ENCODE results near the gene CXCR2. TPM values are rescaled to one million over a fixed set of nuclear protein-coding genes. Genes with fewer than 3 reads are reported as not detected.

Gene CXCR2
- total RNA-seq: under 0.01 and 0.28 TPM in 2 replicates

GRCh38 chr2:218125626-218126080, at the start of gene CXCR2:
Gene CXCR2 (plus strand): TSS chr2:218126028. CDS start chr2:218134802, 8,774 bp downstream.

GRCh38 chr2:218166791-218167190, 41.0 kb downstream of the CXCR2 start, which contains the start of gene CXCR1:
Gene CXCR1 (minus strand): TSS chr2:218166962. CDS start chr2:218165211, 1,751 bp downstream.

Other genes with a start within 250 kb of the CXCR2 start
- gene TNS1, start 123.0 kb upstream of the CXCR2 start, total RNA-seq: 0.50 TPM in 1 of 2 replicates, not detected in the other
- gene RUFY4, start 56.8 kb upstream of the CXCR2 start, total RNA-seq: not detected in 2 replicates
- gene CXCR1, start 40.9 kb downstream of the CXCR2 start, total RNA-seq: not detected in 2 replicates
- 526 and 586 TPM in 2 replicates for gene ARPC2, start 91.2 kb downstream of the CXCR2 start, total RNA-seq
- under 0.01 and 0.07 TPM in 2 replicates for gene GPBAR1, start 135.0 kb downstream of the CXCR2 start, total RNA-seq
- gene AAMP, start 144.1 kb downstream of the CXCR2 start, total RNA-seq: 197 and 268 TPM in 2 replicates
- 12.0 and 15.4 TPM in 2 replicates for gene PNKD, start 144.5 kb downstream of the CXCR2 start, total RNA-seq
- gene TMBIM1, start 166.5 kb downstream of the CXCR2 start, total RNA-seq: 430 and 443 TPM in 2 replicates
- not detected in 2 replicates for gene CATIP, start 230.8 kb downstream of the CXCR2 start, total RNA-seq

All from nasal cavity respiratory epithelium epithelial cell of viscerocranial mucosa (primary cell).